ENCODE results near the gene INAFM1.

The INAFM1 gene

DNA sequence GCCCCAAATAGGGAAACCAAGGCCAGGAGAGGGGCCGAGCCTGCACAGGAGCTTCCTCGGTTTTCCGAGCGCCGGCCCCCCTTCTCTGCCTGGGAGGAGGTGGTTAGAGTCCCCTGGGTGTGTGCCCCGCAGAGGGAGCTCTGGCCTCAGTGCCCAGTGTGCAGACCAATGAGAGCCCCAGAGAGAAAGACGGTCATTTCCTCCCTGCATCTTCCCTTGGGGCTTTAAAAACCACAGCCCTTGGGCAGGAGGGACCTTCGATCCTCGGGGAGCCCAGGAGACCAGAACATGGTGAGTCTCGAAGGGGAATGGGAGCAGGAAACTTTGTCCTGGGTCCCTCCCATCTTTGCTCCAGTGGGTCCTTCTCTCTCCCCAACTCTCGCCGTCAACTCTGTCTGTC is 34.9 kb downstream of the INAFM1 start, which contains the start of gene C5AR1:
Gene C5AR1 (plus strand): TSS at position 254 of the 400 bp plus-strand sequence. CDS start 35 bp downstream, at position 289.
- FAIRE-seq, result no peak
- no peak for DNase-seq (ENCODE audit: low spot score)

DNA sequence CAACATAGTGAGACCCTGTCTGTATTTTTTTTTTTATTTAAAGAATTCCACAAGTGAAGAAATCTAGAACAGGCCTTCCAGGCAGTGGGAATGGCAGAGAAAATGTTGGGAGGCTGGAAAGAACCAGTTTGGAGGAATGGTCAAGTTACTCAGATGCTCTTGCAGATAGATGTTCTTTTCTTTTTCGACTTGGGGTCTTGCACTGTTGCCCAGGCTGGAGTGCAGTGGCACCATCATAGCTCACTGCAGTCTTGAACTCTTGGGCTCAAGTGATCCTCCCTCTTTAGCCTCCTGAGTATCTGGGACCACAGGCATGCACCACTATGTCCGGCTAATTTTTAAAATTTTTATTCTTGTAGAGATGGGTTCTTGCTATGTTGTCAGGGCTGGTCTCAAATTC is 35.6 kb downstream of the INAFM1 start:
- FAIRE-seq (no peak), DNase-seq (ENCODE audit: low spot score) (no peak)

DNA sequence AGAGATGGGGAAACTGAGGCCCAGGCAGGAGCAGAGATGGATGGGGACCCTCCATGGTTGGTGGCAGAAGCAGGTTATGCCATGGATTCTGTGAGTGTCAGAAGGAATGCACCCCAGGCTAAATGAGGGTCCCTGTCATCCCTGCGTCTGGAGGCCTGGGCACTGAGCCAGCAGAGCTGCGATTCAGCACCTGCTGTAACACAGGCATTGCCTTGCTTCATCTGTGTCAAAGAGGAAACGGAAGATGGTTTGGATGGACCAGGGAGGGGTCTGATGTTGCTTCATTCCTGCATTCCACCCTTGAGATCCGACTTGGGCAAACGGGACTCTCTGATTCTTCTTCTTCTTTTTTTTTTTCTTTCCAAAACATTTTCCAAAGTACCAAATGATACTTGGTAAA is 36.1 kb downstream of the INAFM1 start:
- no peak for FAIRE-seq
- no peak for DNase-seq (ENCODE audit: low spot score)

DNA sequence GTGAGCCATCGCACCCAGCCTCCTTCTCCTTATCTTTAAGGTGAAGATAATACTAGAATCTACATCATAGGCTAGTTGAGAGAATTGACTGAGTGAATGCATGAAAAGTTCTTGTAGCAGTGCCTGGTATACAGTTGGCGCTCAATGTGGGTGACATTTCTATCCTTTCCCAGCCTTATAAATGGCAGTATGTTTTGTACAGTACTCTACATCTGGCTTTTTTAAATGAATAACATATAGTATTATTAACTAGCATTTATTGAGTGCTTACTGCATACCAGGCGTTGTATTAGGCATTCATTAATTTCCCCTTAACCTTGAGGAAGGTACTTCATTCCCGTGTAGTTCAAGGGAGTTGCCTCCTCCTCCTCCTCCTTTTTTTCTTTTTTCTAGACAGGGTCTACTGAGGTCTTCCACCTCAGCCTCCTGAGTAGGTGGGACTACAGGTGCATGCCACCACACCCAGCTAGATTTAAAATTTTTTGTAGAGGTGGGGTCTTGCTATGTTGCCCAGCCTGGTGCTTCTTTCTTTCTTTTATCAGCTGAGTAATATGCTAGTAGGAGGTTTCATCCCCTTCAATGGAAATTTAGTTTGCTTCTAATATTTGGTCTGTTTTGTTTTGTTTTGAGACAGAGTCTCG is 37.8 kb downstream of the INAFM1 start:
- no peak for DNase-seq (ENCODE audit: low spot score)
- no peak for FAIRE-seq

DNA sequence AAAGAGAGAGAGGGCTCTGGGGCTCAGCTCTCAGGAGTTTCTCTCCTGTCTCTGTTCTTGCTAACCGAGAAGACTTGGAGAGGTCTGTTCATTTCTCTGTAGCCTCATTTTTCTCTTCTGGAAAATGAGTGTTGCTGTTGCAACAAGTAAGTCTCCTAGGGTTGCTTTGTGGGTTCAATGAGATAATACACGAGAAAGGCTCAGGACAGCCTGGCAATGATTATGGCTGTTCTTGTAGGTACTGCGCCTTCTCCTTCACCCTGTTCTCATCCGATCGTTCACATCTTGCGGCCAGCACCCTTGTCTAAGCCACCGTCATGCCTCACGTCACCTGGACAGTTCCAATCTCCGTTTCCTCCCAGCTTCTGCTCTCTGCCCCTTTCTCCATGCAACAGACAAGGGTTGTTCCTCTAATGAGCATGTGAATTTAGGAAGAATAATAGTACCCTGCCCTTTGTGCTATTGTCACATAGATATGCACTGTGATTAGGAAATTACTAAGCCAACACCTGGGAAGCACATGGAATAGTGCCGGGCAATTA is 39.1 kb downstream of the INAFM1 start:
- DNase-seq (ENCODE audit: low spot score) (no peak), FAIRE-seq (no peak)

DNA sequence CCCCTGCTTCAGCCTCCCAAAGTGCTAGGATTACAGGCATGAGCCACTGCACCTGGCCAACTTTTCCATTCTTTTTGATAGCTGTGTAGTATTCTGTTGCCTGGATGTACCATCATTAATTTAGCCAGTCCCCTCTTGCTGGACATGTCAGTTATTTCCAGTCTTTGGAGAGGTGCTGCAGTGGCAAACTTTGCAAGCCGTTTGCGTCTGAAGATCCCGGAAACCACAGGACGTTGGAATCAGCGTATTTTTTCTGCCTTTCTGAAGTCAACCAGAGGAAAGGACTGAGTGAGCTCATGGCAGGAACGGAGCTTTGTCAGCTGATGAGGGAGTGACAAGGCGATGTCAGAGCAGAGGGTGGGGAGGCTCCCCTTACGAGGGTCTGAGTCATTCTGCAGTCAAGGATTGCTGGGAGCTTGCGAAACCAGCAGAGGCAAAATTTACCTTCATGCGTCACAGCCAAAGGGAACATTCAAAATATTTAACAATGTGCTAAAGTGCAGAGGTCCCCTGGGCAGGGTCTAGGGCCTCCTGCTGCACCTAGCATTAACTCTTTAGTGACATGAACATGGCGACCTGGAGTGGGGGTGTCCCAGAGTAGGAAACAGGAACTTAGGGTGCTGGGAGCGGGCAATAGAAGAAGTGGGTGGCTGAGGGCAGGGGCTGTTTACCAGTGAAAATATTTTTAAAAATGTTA is 40.6 kb downstream of the INAFM1 start:
- DNase-seq (ENCODE audit: low spot score), result peak; percentile 90
- no peak for FAIRE-seq

DNA sequence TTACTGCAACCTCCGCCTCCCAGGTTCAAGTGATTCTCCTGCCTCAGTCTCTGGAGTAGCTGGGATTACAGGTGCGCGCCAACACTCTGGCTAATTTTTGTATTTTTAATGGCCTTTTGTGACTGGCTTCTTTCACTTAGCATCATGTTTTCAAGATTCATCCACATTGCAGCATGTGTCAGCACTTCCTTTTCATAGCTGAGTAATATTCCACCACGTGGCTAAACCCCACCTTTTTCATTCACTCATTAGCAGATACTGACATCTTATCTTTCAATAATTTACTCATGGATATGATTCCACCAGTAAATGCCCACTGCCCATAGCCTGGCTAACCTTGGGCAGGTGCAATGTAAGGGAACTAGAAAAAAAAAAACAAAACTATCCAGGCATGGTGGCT is 41.8 kb downstream of the INAFM1 start:
- FAIRE-seq (no peak), DNase-seq (ENCODE audit: low spot score) (no peak)

DNA sequence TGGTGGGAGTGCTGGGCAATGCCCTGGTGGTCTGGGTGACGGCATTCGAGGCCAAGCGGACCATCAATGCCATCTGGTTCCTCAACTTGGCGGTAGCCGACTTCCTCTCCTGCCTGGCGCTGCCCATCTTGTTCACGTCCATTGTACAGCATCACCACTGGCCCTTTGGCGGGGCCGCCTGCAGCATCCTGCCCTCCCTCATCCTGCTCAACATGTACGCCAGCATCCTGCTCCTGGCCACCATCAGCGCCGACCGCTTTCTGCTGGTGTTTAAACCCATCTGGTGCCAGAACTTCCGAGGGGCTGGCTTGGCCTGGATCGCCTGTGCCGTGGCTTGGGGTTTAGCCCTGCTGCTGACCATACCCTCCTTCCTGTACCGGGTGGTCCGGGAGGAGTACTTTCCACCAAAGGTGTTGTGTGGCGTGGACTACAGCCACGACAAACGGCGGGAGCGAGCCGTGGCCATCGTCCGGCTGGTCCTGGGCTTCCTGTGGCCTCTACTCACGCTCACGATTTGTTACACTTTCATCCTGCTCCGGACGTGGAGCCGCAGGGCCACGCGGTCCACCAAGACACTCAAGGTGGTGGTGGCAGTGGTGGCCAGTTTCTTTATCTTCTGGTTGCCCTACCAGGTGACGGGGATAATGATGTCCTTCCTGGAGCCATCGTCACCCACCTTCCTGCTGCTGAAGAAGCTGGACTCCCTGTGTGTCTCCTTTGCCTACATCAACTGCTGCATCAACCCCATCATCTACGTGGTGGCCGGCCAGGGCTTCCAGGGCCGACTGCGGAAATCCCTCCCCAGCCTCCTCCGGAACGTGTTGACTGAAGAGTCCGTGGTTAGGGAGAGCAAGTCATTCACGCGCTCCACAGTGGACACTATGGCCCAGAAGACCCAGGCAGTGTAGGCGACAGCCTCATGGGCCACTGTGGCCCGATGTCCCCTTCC is 45.5 kb downstream of the INAFM1 start:
- DNase-seq (ENCODE audit: low spot score), result no peak
- no peak for FAIRE-seq

DNA sequence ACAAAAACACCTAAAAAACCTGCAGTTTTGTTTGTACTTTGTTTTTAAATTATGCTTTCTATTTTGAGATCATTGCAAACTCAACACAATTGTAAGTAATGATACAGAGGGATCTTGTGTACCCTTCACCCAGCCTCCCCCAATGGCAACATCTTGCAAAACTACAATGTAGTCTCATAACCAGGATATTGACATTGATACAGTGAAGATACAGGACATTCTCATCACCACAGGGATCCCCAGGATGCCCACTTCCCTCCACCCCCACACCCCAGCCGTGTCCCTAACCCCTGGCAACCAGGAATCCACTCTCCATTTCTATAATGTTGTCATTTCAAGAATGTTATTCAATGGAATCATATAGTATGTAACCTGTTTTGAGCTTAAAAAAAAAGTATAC is 46.9 kb downstream of the INAFM1 start:
- DNase-seq (ENCODE audit: low spot score) (no peak), FAIRE-seq (no peak)

DNA sequence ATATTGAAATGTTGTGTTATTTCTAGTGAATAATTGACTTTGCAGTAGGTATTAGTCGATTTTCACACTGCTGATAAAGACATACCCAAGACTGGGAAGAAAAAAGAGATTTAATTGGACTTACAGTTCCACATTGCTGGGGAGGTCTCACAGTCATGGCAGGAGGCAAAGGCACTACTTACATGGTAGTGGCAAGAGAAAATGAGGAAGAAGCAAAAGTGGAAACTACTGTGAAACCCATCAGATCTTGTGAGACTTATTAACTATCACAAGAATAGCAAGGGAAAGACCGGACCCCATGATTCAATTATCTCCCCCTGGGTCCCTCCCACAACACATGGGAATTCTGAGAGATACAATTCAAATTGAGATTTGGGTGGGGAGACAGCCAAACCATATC is 47.4 kb downstream of the INAFM1 start:
- no peak for DNase-seq (ENCODE audit: low spot score)
- FAIRE-seq, result no peak

DNA sequence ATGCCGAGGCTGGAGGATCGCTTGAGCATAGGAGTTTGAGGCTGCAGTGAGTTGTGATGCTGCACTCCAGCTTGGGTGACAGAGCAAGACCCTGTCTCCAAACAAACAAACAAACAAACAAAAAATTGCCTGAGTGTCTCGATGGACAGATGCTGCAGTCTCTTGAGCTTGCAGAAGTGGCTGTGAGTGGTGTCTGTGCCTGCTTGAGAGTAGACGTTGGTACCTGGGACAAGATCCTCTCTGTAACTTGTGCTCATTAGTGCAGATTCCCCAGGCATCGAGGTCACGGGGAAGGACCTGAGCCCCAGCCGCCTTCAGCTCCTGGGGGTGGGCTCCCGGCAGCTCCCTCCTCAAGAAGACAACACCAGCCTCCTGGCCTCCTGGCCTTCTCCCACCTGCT is 48.7 kb downstream of the INAFM1 start:
- DNase-seq (ENCODE audit: low spot score) (no peak), FAIRE-seq (no peak)

DNA sequence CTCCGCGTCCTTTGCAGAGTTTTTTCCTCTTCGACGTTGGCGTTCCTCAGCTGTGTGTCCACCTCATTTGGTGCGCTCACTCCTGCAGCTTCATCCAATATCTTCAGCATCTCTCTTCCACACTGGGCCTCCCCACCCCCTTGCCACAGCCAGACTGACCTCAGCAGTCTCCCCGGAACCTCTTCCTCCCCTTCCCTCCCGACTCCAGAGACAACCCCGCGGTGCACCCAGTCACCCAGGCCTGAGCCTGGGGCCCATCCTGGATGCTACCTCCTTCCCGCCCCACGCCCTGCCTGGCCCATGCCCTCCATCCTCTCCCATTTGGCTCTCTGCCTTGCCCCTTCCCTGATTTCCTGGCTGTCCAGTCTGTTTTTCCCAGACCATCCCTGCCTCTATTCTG is 49.2 kb downstream of the INAFM1 start:
- DNase-seq (ENCODE audit: low spot score), result no peak
- no peak for FAIRE-seq

DNA sequence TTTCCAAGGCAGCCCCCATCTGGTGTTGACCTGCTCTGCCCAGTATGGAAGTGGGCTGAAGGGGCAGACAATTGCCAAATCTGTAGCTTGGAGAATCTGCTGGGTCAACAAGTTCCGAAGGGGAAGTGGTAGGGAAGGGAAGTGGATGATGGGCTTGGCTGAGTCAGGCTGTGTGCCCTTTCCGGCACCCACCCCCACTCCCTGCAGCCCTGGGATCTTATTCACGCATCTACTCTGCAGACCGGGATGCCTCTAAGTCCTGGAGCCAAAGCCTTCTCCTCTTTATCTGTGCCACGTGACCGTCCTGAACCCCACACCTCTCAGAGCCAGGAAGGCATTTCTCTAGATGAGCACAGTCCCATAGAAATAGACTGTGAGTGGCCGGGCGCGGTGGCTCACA is 49.8 kb downstream of the INAFM1 start:
- FAIRE-seq, result no peak
- no peak for DNase-seq (ENCODE audit: low spot score)
